K562 (cell line): ENCODE measurements around the gene ASF1B. TPM values are rescaled to one million over a fixed set of nuclear protein-coding genes. Genes with fewer than 3 reads are reported as not detected.

Experiments
- ATF3 ChIP-seq, 2 experiments: fragments of 450-650 bp in 1 of 2; sonication (generic) in 1 of 2; formaldehyde crosslinking in 1 of 2; IDR thresholded peaks in 1 of 2; conservative IDR thresholded peaks in 1 of 2; 2 replicates each; pipeline versions ENCODE4 v1.6.1 to v1.8.1; 2016 to 2023; ENCODE audit warnings: mild to moderate bottlenecking in 2 of 2, moderate library complexity in 2 of 2, inconsistent platforms in 1 of 2, missing genetic modification reagents in 1 of 2
- CC2D1A ChIP-seq: fragments of 450-650 bp; IDR thresholded peaks from 2 replicates; pipeline ENCODE4 v1.6.1; 2017; ENCODE audit warnings: mild to moderate bottlenecking
- ELF1 ChIP-seq: fragments of 200-800 bp; sonication (Bioruptor generic); IDR thresholded peaks from 2 replicates; pipeline ENCODE4 v1.6.1; 2016; ENCODE audit warnings: missing genetic modification characterization, missing compliant biosample characterization
- HSF4 ChIP-seq: fragments of 250-450 bp; sonication (Bioruptor Pico); IDR thresholded peaks from 2 replicates; pipeline ENCODE4 v2.1.2; 2022; ENCODE audit warnings: mild to moderate bottlenecking, moderate library complexity, borderline replicate concordance
- MTA2 ChIP-seq: fragments of 450-650 bp; IDR thresholded peaks from 2 replicates; pipeline ENCODE4 v1.6.1; 2016; ENCODE audit warnings: low read depth
- POLR2A ChIP-seq: fragments of 450-650 bp; conservative IDR thresholded peaks from 2 replicates; pipeline ENCODE4 v1.6.1; 2016
- SNIP1 ChIP-seq: fragments of 450-650 bp; IDR thresholded peaks from 2 replicates; pipeline ENCODE4 v1.7.1; 2017; ENCODE audit warnings: low read depth, mild to moderate bottlenecking
- SP1 ChIP-seq: sonication (generic); formaldehyde crosslinking; IDR thresholded peaks from 2 replicates; pipeline ENCODE4 v1.8.1; 2022; ENCODE audit warnings: mild to moderate bottlenecking, missing genetic modification reagents
- SRF ChIP-seq, 2 experiments: fragments of 250-450, 450-650 bp in 1 of 2; sonication (Bioruptor Pico) in 1 of 2; sonication (generic) in 1 of 2; formaldehyde crosslinking; IDR thresholded peaks; 2 replicates each; pipeline versions ENCODE4 v1.5.0 to v1.5.1; 2020 to 2022; ENCODE audit warnings: mild to moderate bottlenecking in 1 of 2, missing genetic modification reagents in 1 of 2
- TBP ChIP-seq: optimal IDR thresholded peaks from 2 replicates; pipeline ENCODE3; 2011; ENCODE audit warnings: low read depth, low read length, improper control_type of control experiment
- TEAD1 ChIP-seq, 2 experiments: fragments of 450-650 bp in 1 of 2; sonication (generic) in 1 of 2; formaldehyde crosslinking; IDR thresholded peaks; 2 replicates each; pipeline versions ENCODE4 v1.4.0 to v1.8.0; 2020 to 2022; ENCODE audit warnings: mild to moderate bottlenecking in 2 of 2, missing genetic modification reagents in 1 of 2
- USF2 ChIP-seq: sonication (generic); formaldehyde crosslinking; IDR thresholded peaks from 2 replicates; pipeline ENCODE4 v1.5.0; 2020; ENCODE audit warnings: missing genetic modification reagents
- VEZF1 ChIP-seq: fragments of 200-800 bp; sonication (Bioruptor generic); IDR thresholded peaks from 2 replicates; pipeline ENCODE4 v1.6.1; 2017; ENCODE audit warnings: missing genetic modification characterization, missing compliant biosample characterization
- XRCC5 ChIP-seq: fragments of 200-400 bp; formaldehyde crosslinking; IDR thresholded peaks from 2 replicates; pipeline ENCODE4 v1.6.1; 2017; ENCODE audit warnings: low read depth, mild to moderate bottlenecking, low read length
- ZBTB26 ChIP-seq: fragments of 450-650 bp; formaldehyde crosslinking; IDR thresholded peaks from 2 replicates; pipeline ENCODE4 v1.4.0; 2022; ENCODE audit warnings: missing genetic modification characterization
- ZFX ChIP-seq: sonication (generic); formaldehyde crosslinking; IDR thresholded peaks from 2 replicates; pipeline ENCODE4 v1.8.0; 2022; ENCODE audit warnings: mild to moderate bottlenecking, missing genetic modification reagents, moderate library complexity
- ZNF766 ChIP-seq: fragments of 200-800 bp; sonication (Bioruptor generic); conservative IDR thresholded peaks from 2 replicates; pipeline ENCODE4 v1.6.1; 2016; ENCODE audit warnings: missing genetic modification characterization, missing compliant biosample characterization
- polyA plus RNA-seq, 8 experiments: library from polyadenylated mRNA; depleted of rRNA in 4 of 8; stranded (reverse) in 5 of 8; unstranded in 3 of 8; fragments of >200 nt; fragmentation: Nextera tagmentation in 2 of 8; fragmentation: Illumina TruSeq in 1 of 8; extraction: Ambion mirVana in 2 of 8; extraction: Trizol in 1 of 8; gene quantifications; 2 replicates each; pipeline versions ENCODE4 v1.2.1 to v1.2.3, GENCODE V29; 2011 to 2014; ENCODE audit warnings: inconsistent platforms in 1 of 8, missing spikeins in 1 of 8
- total RNA-seq, 7 experiments: library from RNA; depleted of rRNA in 6 of 7; stranded (reverse); fragments of >200 nt in 6 of 7; fragmentation: Illumina TruSeq in 2 of 7; extraction: Trizol in 2 of 7; gene quantifications; 2 replicates each; pipeline versions ENCODE4 v1.2.1 to v1.2.3, GENCODE V29; 2011 to 2021; ENCODE audit warnings: low replicate concordance in 1 of 7
- TF ChIP-seq, protein P1 (sequence below): fragments of 250-450 bp; sonication (Bioruptor Pico); IDR thresholded peaks from 2 replicates; pipeline ENCODE4 v1.8.0; 2022; ENCODE audit warnings: inconsistent platforms
- TF ChIP-seq, protein P2 (sequence below): fragments of 450-650 bp; formaldehyde crosslinking; IDR thresholded peaks from 2 replicates; pipeline ENCODE4 v1.4.0; 2020; ENCODE audit warnings: mild to moderate bottlenecking, moderate library complexity

The ASF1B gene
- total and polyA plus RNA-seq, 9 of the 15 experiments (the other 6 are each of a cell fraction or from before 2014, with no cell fraction given) = 6.0 to 69.4 (median 53.3) TPM

- TF ChIP-seq ATF3 (IDR thresholded peaks at IDR 0.05) = no peak
- peak; percentile 80; the same call in 1 of the 2 replicates for TF ChIP-seq ATF3 (CRISPR knock-in tag; conservative IDR thresholded peaks at IDR 0.05)
- TF ChIP-seq ZBTB26 (CRISPR knock-in tag) = no peak
- TF ChIP-seq SRF (CRISPR knock-in tag; IDR thresholded peaks at IDR 0.05) = peak in 1 of 2 experiments; percentile 83; a peak in 1 of 4 replicates
- no peak for TF ChIP-seq HSF4 (CRISPR knock-in tag)
- peak; percentile 86 for TF ChIP-seq TBP
- no peak; the same call in none of the 2 replicates for TF ChIP-seq XRCC5
- peak; percentile 94 for TF ChIP-seq VEZF1 (CRISPR knock-in tag)
- TF ChIP-seq ZFX (CRISPR knock-in tag) = peak; percentile 86
- peak; percentile 70 for TF ChIP-seq POLR2A
- peak; percentile 97 for TF ChIP-seq SP1 (CRISPR knock-in tag)
- TF ChIP-seq ZNF766 = peak; percentile 77
- 0 out of 2 replicates have a peak, but pooled peaks have one; percentile 27 for TF ChIP-seq CC2D1A
- TF ChIP-seq, protein P1, sequence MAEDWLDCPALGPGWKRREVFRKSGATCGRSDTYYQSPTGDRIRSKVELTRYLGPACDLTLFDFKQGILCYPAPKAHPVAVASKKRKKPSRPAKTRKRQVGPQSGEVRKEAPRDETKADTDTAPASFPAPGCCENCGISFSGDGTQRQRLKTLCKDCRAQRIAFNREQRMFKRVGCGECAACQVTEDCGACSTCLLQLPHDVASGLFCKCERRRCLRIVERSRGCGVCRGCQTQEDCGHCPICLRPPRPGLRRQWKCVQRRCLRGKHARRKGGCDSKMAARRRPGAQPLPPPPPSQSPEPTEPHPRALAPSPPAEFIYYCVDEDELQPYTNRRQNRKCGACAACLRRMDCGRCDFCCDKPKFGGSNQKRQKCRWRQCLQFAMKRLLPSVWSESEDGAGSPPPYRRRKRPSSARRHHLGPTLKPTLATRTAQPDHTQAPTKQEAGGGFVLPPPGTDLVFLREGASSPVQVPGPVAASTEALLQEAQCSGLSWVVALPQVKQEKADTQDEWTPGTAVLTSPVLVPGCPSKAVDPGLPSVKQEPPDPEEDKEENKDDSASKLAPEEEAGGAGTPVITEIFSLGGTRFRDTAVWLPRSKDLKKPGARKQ = no peak
- peak; percentile 98 for TF ChIP-seq ELF1 (tag)
- no peak for TF ChIP-seq SNIP1
- TF ChIP-seq MTA2 = peak; percentile 82
- TF ChIP-seq USF2 = no peak
- TF ChIP-seq, protein P2, sequence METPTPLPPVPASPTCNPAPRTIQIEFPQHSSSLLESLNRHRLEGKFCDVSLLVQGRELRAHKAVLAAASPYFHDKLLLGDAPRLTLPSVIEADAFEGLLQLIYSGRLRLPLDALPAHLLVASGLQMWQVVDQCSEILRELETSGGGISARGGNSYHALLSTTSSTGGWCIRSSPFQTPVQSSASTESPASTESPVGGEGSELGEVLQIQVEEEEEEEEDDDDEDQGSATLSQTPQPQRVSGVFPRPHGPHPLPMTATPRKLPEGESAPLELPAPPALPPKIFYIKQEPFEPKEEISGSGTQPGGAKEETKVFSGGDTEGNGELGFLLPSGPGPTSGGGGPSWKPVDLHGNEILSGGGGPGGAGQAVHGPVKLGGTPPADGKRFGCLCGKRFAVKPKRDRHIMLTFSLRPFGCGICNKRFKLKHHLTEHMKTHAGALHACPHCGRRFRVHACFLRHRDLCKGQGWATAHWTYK (CRISPR knock-in tag) = no peak; the same call in 1 of the 2 replicates
- TF ChIP-seq TEAD1 (CRISPR knock-in tag; IDR thresholded peaks at IDR 0.05) = peak; percentile 61 to 96
These were observed 55.2 kb downstream of the ASF1B start (continued) for GRCh38 chr19:14080887-14081796.
